IPS-20b (cell line): Measurements from ENCODE around the gene MYT1.

ENCODE experiments used
- H3K27ac ChIP-seq: one replicate; pipeline ENCODE4 v1.5.1; 2013; ENCODE audit warnings: low read length
- H3K27me3 ChIP-seq: 2 replicates; pipeline ENCODE4 v1.6.1; 2013; ENCODE audit warnings: mild to moderate bottlenecking, low read length, inconsistent platforms; ENCODE audit not compliant: insufficient read depth
- H3K36me3 ChIP-seq: 2 replicates; pipeline ENCODE4 v1.6.1; 2013; ENCODE audit warnings: low read depth, mild to moderate bottlenecking, inconsistent platforms, low read length, moderate library complexity; ENCODE audit not compliant: insufficient read depth
- H3K4me1 ChIP-seq: 2 replicates; pipeline ENCODE4 v1.6.1; 2013; ENCODE audit warnings: mild to moderate bottlenecking, control low read depth, inconsistent platforms, low read length, moderate library complexity; ENCODE audit not compliant: insufficient read depth
- H3K4me3 ChIP-seq: 2 replicates; pipeline ENCODE4 v1.5.1; 2013; ENCODE audit warnings: mild to moderate bottlenecking, low read length, inconsistent platforms
- H3K9ac ChIP-seq: 2 replicates; pipeline ENCODE4 v1.6.1; 2013; ENCODE audit warnings: low read depth, mild to moderate bottlenecking, inconsistent platforms, low read length, moderate library complexity
- H3K9me3 ChIP-seq: 2 replicates; pipeline ENCODE4 v1.6.1; 2013; ENCODE audit warnings: mild to moderate bottlenecking, low read depth, low read length, inconsistent platforms; ENCODE audit not compliant: insufficient read depth

The MYT1 gene

DNA sequence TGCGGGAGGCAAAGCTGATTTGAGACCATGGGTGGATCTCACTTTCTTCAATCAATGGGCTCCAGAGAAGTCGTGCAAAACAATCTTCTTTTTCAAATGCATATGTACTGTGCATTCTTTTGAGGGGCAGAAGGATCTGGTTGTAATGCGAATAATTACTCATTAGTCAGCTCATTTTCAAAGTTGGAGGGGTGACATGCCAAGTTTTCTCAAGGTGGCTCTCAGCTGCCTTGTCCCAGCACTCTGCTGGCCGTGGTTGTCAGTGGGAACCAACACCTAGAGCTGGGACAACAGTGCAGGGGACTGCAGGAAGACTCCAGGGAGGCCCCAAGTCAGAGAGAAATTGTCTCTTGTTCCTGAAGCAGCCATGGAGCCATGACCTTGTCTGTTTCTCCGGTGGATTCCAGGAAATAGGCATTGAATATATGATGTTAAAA is 25.3 kb downstream of the MYT1 start:
- Histone ChIP-seq H3K4me3 (peak overlapping the region; percentile 45; the same call in 1 of the 2 replicates), H3K27ac (no peak overlapping the region), H3K4me1 (peaks cover 28% of the 10 kb centered on the region), H3K27me3 (no peaks in the 10 kb centered on the region), H3K9me3 (no peaks in the 10 kb centered on the region), H3K36me3 (no peaks in the 10 kb centered on the region), H3K9ac (no peak overlapping the region; the same call in 1 of the 2 replicates)

DNA sequence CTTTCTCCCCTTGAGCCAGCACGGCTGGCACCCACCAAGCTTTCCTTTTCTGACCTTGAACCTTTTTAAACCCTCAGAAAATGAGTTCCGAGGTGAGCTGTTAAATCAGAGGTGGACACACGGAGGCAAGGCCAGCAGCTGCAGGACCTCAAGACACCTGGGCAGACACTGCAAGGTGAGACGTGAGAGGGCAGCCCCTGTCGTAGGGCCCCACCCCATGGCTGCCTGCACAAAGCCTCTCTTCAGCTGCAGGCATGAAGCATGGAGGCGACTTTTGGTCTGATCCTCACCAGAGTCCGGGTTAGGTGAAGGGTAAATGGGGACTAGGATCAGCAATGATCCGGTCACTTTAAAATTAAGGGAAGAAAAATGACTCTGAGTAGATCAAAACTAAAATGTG is 25.7 kb downstream of the MYT1 start:
- no peaks in the 10 kb centered on the region for H3K36me3 ChIP-seq
- H3K9ac ChIP-seq, result no peak overlapping the region; the same call in 1 of the 2 replicates
- peaks cover 28% of the 10 kb centered on the region for H3K4me1 ChIP-seq
- H3K9me3 ChIP-seq, result no peaks in the 10 kb centered on the region
- H3K27ac ChIP-seq, result no peak overlapping the region
- no peaks in the 10 kb centered on the region for H3K27me3 ChIP-seq
- peak overlapping the region; percentile 45; the same call in 1 of the 2 replicates for H3K4me3 ChIP-seq

DNA sequence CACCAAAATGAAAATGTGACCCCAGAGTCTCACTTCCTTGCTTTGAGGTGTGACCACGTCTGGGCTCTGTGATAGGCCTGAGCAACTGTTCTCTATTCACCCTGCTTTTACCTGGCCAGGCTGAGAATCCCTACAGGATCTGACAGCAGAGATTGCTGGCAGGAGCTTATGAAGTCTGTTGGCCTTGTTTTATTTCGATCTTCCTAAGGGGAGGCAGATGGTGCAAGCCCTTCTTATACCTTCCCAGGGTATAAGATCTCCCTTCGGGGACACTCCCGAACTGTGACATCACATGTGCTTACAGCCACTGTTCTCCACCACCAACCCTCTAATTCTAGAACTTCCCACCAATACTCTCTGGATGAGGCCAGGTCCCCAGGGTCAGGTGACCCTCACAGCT is 26.8 kb downstream of the MYT1 start:
- no peaks in the 10 kb centered on the region for H3K9me3 ChIP-seq
- H3K36me3 ChIP-seq, result no peaks in the 10 kb centered on the region
- H3K4me1 ChIP-seq, result peaks cover 28% of the 10 kb centered on the region
- H3K27ac ChIP-seq, result no peak overlapping the region
- H3K27me3 ChIP-seq, result no peaks in the 10 kb centered on the region
- H3K9ac ChIP-seq, result no peak overlapping the region
- no peak overlapping the region for H3K4me3 ChIP-seq

DNA sequence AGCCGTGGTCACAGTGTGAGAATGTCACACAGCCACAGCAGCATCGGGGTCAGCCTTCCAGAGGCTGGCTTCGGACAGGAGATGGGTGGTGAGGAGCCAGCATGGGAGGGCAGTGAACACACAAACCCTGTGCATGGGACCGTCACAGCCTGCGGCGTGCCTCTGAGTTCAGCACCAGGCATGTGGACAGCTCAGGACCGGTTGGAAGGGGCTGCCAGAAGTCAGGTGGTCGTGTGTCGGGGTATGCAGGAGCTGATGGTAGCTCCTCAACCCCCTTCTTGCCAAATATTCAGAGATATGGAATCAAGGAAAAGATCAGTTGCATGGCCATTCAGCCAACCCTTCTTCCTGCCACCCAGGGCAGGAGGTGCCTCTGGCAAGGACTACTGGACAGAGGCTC is 28.2 kb downstream of the MYT1 start:
- H3K27ac ChIP-seq, result no peak overlapping the region
- H3K27me3 ChIP-seq, result no peaks in the 10 kb centered on the region
- H3K4me1 ChIP-seq, result peaks cover 28% of the 10 kb centered on the region
- no peaks in the 10 kb centered on the region for H3K36me3 ChIP-seq
- no peaks in the 10 kb centered on the region for H3K9me3 ChIP-seq
- no peak overlapping the region for H3K9ac ChIP-seq
- H3K4me3 ChIP-seq, result no peak overlapping the region

DNA sequence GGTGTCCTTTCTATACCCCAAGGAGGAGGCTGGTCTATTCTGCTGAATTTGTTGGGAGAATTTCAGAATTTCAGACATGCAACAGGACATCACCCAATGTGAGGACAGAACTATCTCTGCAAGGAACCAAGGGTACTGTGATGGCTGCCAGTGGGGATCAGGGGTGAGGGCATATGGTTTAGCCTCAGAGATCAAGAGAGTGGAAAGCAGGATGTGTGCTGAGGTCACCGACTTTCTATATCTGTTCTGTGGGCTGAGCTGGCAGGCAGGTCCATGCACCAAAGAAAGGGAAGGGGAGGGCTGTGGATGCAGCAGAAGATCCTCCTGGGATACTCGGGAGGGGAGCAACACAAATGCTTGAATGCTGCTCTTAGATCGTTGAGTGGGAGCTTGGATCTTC is 28.8 kb downstream of the MYT1 start:
- Histone ChIP-seq H3K9me3 (no peaks in the 10 kb centered on the region), H3K4me1 (peaks cover 28% of the 10 kb centered on the region), H3K4me3 (no peak overlapping the region), H3K27ac (no peak overlapping the region), H3K9ac (no peak overlapping the region), H3K27me3 (no peaks in the 10 kb centered on the region), H3K36me3 (no peaks in the 10 kb centered on the region)

DNA sequence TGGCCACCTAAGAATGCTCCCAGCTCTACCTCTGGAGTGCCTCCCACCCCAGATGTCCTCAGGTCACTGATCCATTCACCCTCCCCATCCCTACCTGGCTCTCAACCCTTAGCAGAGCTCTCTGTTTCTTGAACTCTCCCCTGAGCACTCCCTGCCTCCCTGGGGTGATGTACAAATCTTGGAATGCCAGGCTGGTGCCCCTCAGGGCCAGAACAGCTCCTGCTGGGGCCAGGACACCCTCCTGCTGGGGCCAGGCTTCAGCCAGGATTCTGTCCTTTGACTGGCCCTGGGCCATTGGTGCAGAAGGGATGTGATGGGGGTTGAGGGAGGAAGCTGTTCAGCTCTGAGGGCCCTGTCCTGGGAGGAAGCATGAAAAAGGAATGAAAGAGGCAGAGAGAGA is 30.0 kb downstream of the MYT1 start:
- H3K9ac ChIP-seq, result no peak overlapping the region
- no peak overlapping the region for H3K27ac ChIP-seq
- no peaks in the 10 kb centered on the region for H3K36me3 ChIP-seq
- no peak overlapping the region for H3K4me3 ChIP-seq
- no peaks in the 10 kb centered on the region for H3K9me3 ChIP-seq
- peaks cover 17% of the 10 kb centered on the region; the same call in 1 of the 2 replicates for H3K4me1 ChIP-seq
- H3K27me3 ChIP-seq, result no peaks in the 10 kb centered on the region

DNA sequence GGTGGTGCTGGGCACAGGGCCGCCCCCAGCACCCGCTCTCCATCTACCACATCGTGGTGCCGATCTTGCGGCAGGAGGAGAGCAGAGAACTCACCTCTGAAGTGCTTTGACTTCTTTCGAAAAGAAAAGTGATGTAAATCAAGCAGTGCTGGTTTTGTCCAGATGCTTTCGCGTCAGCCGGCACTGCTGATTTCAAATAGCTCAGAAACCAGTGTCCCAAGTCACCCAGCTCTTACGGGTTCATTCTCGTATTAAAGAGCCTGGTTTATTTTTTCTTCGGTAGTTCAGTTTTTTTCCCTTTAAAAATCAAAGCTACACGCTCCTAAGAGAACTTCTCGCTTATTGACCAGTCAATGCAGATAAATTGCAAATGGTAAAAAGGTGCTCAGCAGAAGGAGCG is 32.1 kb downstream of the MYT1 start:
- no peaks in the 10 kb centered on the region for H3K27me3 ChIP-seq
- no peak overlapping the region for H3K9ac ChIP-seq
- no peaks in the 10 kb centered on the region for H3K36me3 ChIP-seq
- no peak overlapping the region for H3K27ac ChIP-seq
- H3K4me1 ChIP-seq, result peaks cover 4% of the 10 kb centered on the region; the same call in 1 of the 2 replicates
- H3K9me3 ChIP-seq, result no peaks in the 10 kb centered on the region
- H3K4me3 ChIP-seq, result no peak overlapping the region

DNA sequence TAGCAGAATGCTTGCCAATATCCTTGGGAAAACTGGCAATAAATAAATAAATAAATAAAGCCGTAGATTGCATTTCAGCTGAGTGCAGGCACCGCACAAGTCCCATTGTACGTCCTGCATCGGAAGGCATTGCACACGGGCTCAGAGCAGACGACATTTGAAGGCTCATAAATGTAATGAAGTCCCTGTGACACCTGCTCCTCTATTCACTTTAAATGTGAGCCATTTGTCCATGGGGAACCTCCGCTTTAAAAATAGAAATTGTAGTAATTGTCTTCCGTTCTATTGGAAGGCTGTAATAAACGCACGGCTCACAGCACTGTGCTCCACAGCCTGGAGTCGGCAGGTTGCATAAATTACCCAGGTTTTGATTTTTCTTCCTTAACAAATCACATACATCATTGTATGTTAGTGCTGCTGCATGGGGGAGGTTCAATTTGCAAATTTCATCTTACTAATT is 32.6 kb downstream of the MYT1 start:
- no peaks in the 10 kb centered on the region for H3K27me3 ChIP-seq
- no peaks in the 10 kb centered on the region for H3K36me3 ChIP-seq
- H3K4me3 ChIP-seq, result no peak overlapping the region
- 0 out of 2 replicates have a peak, but pooled peaks cover 2% of the 10 kb centered on the region for H3K4me1 ChIP-seq
- no peak overlapping the region for H3K9ac ChIP-seq
- H3K27ac ChIP-seq, result no peak overlapping the region
- H3K9me3 ChIP-seq, result no peaks in the 10 kb centered on the region

DNA sequence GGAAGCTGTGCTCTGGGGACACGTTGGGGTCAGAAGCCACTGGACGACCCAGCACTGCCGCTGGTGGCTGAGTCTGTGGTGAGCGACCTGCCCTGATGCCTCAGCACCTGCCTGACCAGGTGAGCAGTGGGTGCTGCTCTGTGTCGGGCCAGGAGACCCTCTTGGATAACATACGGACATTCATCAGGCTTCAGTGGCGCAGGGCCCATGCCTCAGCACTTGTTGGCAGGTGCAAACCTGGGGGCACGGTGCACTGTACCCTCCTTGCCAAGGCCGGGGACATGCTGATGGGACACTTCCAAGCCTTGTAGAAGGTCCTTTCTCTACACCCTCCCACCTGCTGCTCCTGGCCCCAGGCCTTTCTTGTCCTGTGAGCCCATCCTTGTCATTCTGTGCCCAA is 34.1 kb downstream of the MYT1 start:
- Histone ChIP-seq H3K4me1 (0 out of 2 replicates have a peak, but pooled peaks cover 2% of the 10 kb centered on the region), H3K27me3 (no peaks in the 10 kb centered on the region), H3K36me3 (no peaks in the 10 kb centered on the region), H3K9me3 (no peaks in the 10 kb centered on the region), H3K9ac (no peak overlapping the region), H3K4me3 (no peak overlapping the region), H3K27ac (no peak overlapping the region)

DNA sequence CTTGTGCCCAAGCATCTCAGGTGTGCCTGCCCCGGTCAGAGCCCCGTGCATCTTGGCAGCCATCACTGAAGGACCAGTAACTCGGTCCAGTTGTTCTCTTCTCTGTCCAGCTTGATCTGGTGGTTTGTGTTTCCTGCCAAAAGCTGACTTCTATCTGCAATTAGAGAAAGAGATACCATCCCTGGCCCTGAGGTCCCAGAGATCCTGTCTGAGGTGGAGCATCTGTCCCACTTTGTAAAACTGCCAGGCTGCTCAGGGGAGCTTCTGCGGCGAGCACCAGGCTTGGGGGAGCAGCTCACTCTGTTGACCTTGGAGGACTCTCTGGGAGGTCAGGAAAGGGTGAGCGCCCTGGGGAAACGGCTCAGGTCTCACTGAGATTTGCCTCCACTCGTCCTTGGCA is 35.1 kb downstream of the MYT1 start:
- 0 out of 2 replicates have a peak, but pooled peaks cover 1% of the 10 kb centered on the region for H3K4me1 ChIP-seq
- H3K9ac ChIP-seq, result no peak overlapping the region
- no peaks in the 10 kb centered on the region for H3K27me3 ChIP-seq
- no peak overlapping the region for H3K27ac ChIP-seq
- H3K9me3 ChIP-seq, result no peaks in the 10 kb centered on the region
- no peaks in the 10 kb centered on the region for H3K36me3 ChIP-seq
- H3K4me3 ChIP-seq, result no peak overlapping the region

DNA sequence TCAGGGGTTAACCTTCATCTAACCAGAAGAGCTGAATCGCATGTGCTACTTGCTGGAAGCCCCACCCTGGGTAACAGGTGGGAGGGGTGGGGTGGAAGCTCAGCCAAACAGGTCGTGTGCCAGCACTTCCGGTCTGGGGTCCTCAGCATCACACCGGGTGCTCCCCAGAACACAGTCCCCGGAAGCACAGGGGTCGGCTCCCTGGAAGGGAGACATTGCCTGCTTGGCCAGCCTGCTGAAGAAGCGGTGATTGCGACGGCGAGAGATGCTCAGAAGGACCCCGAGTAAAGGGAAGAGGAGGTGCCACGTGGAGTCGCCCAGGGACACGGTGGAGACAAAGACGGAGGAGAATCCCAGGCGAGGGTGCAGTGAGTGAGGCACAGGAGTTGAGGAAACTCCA is 36.5 kb downstream of the MYT1 start:
- no peaks in the 10 kb centered on the region for H3K27me3 ChIP-seq

DNA sequence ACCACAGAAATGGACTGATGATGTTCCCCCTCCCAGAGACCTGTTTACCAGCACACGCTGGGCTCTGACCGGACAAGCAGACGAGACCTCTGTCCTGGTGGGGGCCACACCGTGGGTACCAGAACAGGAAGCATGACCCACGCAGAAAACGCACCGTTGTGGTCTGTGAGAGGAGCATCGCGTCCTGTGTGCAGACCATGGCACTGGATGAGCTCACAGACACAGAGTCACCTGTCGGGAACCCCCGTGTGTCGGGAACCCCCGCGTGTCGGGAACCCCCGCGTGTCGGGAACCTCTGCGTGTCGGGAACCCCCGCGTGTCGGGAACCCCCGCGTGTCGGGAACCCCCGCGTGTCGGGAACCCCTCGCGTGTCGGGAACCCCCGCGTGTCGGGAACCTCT is 37.4 kb downstream of the MYT1 start:
- no peak overlapping the region for H3K4me3 ChIP-seq

More for the DNA sequence above, 36.5 kb downstream of the MYT1 start:
- no peak overlapping the region for H3K27ac ChIP-seq
- H3K4me3 ChIP-seq, result no peak overlapping the region
- H3K9ac ChIP-seq, result no peak overlapping the region
- no peaks in the 10 kb centered on the region for H3K36me3 ChIP-seq
- H3K9me3 ChIP-seq, result no peaks in the 10 kb centered on the region
- no peaks in the 10 kb centered on the region for H3K4me1 ChIP-seq

More for the DNA sequence above, 37.4 kb downstream of the MYT1 start:
- H3K9ac ChIP-seq, result no peak overlapping the region
- no peaks in the 10 kb centered on the region for H3K36me3 ChIP-seq
- H3K27ac ChIP-seq, result no peak overlapping the region
- no peaks in the 10 kb centered on the region for H3K27me3 ChIP-seq
- H3K9me3 ChIP-seq, result no peaks in the 10 kb centered on the region
- H3K4me1 ChIP-seq, result no peaks in the 10 kb centered on the region
